HG02571 (cell line): ENCODE results near the gene FANCD2.
"Not testable (repeated sequence)": the region's sequence is repeated elsewhere in the genome, so short reads cannot be mapped to it uniquely, and the experiment has no call there.

Source experiments
- ATAC-seq: cut with Tn5 transposase; IDR thresholded peaks from one replicate; pipeline ENCODE4 v1.9.1; 2021; ENCODE audit warnings: mild to moderate bottlenecking, moderate library complexity; ENCODE audit not compliant: unreplicated experiment

FANCD2 gene

DNA sequence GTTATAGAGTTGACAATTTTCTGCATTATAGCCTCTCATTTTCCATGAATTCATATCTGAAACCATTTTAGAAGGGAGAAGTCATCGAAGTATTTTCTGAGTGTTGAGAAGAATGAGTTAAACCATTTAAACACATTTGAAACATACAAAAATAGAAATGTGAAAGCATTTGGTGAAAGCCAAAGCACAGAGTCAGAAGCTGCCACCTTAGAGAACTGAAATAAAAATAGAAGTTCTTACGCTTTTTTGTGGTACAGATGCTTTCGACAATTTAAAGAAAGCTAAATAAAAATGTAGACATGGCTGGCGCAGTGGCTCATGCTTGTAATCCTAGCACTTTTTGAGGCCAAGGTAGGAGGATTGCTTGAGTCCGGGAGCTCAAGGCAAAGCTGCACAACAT lies 72.8 kb downstream of the FANCD2 start:
- ATAC-seq = no peak

DNA sequence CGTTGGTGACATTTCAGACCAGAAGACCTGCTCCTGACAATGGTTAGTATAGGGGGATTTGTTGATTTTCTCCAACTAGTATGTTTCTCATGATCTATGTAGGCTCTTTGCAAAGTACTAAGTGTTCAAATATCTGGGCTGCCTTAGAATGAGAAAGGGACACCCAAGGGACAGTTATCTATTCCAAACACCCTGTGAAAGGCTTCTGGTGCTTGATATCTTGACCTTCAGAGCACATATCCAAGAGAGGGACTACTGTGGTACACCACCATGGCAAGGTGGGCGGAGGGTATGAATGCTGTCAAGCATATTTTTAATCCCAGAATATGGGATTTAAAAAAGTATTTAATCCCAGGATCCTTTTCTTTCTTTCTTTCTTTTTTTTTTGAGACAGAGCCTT lies 80.7 kb downstream of the FANCD2 start:
- no peak for ATAC-seq

DNA sequence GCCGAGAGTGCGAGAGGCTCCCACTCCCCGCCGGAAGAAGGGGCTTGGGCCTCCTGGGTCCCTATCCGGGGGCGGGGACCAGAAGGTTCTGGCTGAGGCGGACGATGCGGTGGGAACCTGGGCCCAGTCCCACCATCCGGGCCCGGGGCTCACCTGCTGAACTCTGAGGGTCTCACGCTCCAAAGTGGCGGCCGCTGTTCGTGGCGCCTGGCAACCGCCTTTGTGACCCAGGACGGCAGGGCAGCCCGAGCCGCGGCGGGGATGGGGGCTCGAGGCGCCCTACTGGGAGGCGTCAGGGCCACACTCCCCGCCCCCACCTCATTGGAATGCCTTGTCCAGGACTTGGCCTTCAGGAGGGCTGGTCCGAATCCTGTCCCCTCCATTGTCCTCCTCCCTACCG lies 81.9 kb downstream of the FANCD2 start, which contains the start of gene FANCD2OS:
Gene FANCD2OS (minus strand): TSS at position 165 of the 400 bp plus-strand sequence. CDS start 3,481 bp downstream, outside the sequence.
- no peak for ATAC-seq

DNA sequence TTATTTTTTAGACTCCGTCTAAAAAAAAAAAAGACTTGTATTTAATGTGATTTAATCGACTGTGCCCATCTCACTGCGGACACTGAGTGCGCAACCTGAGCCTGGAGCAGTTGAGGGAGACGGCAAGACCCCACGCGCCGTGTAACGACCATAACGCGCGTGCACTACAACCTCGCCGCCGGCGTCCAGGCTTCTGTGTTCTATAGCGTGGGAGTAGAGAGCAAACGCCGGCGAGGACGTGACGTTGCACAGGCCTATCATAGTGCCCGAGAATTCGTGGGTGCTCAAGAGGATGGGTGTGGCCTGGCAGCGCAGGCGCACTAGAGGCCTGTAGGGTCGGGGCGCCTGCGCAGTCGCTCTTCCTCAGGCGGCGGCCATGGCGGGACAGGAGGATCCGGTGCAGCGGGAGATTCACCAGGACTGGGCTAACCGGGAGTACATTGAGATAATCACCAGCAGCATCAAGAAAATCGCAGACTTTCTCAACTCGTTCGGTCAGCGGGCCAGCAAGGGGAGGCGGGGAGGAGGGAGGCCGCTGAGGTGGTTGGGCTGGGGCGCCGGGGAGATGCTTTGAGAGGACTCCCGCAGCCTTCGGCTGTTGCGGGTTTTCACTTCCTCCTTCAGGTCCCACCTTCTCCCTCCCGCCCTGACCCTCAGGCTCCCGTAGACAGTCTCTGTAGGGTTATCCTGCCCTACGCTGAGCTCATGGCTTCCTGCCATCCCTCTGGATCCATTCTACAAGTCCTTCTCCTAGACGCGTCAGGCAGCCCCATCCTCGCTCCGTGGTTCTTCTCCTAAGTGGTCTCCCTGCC lies 89.3 kb downstream of the FANCD2 start, which contains the start of gene BRK1:
Gene BRK1 (plus strand): TSS at position 350 of the 812 bp plus-strand sequence. CDS start 27 bp downstream, at position 377.
- peak; percentile 96 for ATAC-seq

DNA sequence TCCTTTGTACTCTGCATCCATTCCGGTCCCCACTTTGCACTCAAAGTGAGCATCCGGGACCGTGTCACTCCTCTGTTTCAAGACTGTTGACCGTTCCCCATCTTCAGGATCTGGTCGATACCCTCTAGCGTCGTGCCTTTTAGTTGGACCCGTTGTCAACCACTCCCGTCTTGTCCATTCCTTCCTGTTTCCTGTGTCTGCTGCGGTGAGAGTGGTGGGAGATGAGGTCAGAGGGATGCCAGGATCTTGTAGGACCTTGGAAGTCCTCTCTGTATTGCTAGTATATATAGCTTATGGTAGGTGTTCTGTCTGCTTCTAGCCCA lies 89.9 kb downstream of the FANCD2 start:
- ATAC-seq = no peak

DNA sequence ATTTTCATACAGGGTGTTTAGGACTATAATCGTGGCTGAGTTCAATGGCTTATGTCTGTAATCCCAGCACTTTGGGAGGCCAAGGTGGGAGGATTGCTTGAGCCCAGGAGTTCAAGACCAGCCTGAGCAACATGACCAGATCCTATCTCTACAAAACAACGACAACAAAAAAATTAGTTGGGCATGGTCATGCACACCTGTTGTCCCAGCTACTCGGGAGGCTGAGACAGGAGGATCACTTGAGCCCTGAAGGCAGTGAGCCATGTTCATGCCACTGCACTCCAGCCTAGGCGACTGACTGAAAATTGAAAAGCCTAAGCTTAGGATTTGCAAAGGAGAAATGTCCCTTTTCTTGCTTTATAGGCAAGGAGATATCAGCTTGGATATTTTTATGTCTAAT lies 90.7 kb downstream of the FANCD2 start:
- no peak for ATAC-seq

DNA sequence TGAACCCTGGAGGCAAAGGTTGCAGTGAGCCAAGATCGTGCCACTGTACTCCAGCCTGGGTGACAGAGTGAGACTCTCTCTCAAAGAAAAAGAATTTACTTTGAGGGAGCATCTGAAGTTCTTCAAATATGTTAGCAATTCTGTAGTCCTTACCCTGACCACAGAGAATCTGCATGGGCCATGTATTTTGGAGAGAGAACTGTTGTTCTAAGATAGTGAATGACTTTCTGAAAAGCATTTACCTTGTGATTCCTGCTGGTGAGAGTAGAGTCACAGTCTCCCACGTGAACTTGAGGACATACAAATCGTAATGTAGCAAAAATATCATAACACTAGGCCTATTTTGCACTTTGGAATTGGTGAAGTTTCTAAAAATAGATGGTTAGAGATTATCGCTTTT lies 93.1 kb downstream of the FANCD2 start:
- no peak for ATAC-seq

DNA sequence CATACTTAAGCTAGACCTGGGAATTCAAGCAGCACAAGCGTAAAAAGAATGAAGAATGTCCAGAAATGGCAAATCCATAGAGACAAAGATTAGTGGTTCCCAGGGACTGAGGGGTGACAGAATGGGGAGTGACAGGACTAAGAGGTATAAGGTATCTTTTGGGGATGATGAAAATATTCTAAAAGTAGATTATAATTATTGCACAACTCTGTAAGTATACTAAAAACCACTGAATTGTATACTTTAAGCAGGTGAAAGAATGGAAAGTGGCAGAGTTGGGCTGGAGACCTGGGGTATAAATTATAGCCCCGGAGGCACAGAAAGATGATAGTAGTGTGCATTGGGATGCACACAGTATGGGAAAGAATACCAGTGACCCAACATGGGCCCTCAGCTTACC lies 94.8 kb downstream of the FANCD2 start:
- ATAC-seq = no peak

DNA sequence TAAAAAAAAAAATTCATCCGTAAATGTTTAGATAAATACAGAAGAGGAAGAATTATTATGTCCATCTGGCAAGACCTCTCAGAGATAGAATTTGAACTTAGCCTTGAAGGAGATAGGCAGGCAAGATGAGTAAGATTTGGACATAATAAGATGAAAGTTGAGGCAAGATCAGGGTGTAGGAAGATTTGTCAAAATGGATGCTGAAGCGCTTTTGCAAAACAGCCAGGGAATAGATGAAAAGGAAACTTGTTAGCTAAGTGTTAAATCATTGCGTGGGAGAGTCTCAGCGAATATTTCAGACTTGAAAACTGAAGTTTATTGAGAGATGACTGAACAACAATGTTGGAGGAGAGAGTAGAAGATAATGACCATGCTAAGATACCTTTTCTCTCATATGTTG lies 96.5 kb downstream of the FANCD2 start:
- ATAC-seq = no peak

DNA sequence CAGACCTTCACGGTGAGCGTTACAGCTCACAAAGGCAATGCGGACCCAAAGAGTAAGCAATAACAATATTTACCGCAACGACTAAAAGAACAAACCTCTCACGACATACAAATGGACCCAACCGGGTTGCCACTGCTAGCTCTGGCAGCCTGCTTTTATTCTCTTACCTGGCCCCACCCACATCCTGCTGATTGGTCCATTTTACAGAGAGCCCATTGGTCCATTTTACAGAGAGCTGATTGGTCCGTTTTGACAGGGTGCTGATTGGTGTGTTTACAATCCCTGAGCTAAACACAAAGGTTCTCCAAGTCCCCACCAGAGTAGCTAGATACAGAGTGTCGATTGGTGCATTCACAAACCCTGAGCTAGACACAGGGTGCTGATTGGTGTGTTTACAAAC lies 109.6 kb downstream of the FANCD2 start:
- not testable (repeated sequence) for ATAC-seq

DNA sequence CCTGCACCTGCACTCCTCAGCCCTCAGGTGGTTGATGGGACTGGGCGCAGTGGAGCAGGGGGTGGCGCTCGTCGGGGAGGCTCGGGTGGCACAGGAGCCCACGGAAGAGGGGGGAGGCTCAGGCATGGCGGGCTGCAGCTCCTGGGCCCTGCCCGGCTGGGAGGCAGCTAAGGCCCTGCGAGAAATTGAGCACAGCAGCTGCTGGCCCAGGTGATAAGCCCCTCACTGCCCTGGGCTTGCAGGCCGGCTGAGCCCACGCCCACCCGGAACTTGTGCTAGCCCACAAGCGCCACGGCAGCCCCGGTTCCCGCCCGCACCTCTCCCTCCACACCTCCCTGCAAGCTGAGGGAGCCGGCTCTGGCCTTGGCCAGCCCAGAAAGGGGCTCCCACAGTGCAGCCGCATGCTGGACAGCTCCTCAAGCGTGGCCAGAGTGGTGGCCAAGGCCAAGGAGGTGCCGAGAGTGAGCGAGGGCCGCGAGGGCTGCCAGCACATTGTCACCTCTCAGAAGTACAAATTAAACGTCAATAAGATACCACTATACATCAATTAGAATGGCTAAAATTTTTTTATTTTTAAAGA lies 110.3 kb downstream of the FANCD2 start:
- no peak for ATAC-seq

DNA sequence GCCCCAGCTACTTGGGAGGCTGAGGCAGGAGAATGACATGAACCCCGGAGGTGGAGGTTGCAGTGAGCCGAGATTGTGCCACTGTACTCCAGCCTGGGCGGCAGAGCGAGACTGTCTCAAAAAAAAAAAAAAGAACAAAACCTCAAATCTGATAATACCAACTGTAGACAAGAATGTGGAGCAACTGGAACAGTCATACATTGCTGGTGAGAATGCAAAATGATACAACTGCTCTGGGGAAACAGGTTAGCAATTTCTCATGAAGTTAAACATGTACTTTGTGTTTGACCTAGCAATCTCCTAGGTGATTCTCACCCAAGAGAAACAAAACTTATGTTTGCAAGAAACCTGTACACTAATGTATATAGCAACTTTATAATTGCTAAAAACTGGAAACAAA lies 110.9 kb downstream of the FANCD2 start:
- no peak for ATAC-seq

DNA sequence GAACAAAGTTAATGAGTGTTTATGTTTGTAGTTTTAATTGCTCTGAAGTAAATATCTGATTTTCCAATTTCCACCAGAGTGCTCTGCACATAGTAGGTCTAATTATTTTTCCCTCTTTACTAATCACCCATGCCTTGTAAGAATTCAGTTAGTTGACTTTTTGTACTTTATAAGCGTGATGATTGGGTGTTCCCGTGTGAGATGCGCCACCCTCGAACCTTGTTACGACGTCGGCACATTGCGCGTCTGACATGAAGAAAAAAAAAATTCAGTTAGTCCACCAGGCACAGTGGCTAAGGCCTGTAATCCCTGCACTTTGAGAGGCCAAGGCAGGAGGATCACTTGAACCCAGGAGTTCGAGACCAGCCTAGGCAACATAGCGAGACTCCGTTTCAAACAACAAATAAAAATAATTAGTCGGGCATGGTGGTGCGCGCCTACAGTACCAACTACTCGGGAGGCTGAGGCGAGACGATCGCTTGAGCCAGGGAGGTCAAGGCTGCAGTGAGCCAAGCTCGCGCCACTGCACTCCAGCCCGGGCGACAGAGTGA lies 114.8 kb downstream of the FANCD2 start:
- no peak for ATAC-seq

DNA sequence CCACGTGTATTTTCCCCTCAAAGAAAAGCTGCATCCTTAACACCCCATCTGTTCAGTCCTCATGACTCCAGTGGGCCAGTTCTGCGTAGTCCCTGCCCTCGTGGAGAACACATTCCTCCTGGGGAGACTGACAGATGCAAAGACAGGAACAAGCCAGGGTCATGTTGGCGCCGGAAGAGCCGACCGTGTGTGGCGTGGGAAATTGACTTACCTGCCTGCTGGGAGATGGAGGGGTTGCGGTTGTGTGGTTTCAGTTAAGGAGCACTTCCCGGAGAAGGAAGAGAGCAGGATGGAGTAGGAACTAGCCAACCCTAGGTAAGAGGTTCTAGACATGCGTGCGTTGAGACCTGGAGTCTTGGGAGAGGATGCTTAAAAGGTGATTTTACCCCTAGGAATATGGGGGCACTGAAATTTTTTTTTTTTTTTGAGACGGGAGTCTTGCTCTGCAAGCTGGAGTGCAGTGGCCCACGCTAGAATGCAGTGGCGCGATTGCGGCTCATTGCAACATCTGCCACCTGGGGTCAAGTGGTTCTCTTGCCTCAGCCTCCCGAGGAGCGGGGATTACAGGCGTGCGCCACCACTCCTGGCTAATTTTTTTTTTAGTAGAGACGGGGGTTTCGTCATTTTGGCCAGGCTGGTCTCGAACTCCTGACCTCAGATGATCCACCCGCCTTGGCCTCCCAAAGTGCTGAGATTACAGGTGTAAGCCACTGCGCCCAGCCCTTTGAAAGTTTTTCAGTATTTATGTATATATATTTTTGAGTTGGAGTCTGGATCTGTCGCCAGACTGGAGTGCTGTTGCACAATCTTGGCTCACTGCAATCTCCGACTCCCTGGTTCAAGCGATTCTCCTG lies 116.7 kb downstream of the FANCD2 start:
- no peak for ATAC-seq

DNA sequence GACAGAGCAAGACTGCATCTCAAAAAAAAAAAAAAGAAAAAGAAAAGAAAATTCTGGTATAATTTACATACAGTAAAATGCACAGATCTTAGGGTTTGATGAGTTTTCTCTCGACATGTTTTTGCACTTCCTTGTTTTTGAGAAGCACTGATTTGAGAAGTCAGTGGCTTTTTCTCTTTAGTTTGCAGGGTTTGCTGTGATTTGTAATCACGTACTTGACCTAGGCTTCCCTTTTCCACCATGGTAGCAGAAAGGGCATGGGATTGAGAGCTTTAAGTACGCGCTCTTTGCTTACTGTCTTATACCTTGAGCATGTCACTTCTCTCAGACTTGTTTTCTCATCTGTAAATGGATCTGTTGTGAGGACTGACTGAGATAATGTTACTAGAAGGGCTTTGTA lies 119.4 kb downstream of the FANCD2 start:
- ATAC-seq = no peak

DNA sequence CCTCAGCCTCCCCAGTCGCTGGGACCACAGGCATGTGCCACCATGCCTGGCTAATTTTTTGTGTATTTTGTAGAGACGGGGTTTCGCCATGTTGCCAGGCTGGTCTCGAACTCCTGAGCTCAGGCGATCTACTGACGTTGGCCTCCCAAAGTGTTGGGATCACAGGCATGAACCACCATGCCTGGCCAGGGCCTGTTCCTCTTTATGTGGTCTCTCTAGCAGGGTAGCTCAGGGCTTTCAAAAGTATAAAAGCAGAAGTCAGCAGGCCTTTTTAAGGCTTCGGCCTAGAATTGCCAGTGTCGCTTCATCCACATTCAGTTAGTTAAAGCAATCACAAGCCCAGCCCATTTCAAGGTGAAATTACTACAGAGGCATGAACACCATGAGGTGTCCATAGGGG lies 123.0 kb downstream of the FANCD2 start:
- ATAC-seq = no peak

DNA sequence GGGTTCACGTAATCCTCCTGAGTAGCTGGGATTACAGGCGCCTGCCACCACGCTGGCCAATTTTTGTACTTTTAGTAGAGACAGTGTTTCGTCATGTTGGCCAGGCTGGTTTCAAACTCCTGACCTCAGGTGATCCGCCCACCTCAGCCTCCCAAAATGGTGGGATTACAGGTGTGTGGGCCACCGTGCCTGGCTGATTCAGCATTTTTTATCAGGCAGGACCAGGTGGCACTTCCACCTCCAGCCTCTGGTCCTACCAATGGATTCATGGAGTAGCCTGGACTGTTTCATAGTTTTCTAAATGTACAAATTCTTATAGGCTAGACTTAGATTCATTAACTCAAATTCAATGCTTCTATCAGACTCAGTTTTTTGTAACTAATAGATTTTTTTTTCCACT lies 124.8 kb downstream of the FANCD2 start:
- no peak for ATAC-seq
